SK-MEL-5 (cell line): ENCODE data around the gene SRSF8. TPM values are rescaled to one million over a fixed set of nuclear protein-coding genes. Genes with fewer than 3 reads are reported as not detected.

Experiments used
- DNase-seq: peaks from one replicate; pipeline ENCODE4 v3.0.0-alpha.2; 2016; ENCODE audit warnings: low read depth, low spot score
- in situ Hi-C: cut with HindIII; loops from 2 replicates; pipeline ENCODE4 v1.10.0; 2016; ENCODE audit warnings: low sequenced_read_pairs, high pct_unique_total_duplicates, low pct_unique_long_range_greater_than_20kb
- total RNA-seq: library from RNA; depleted of rRNA; stranded (reverse); fragments of >200 nt; shearing (Covaris generic); gene quantifications from 2 replicates; pipeline ENCODE4 v1.2.3, GENCODE V29; 2014

The SRSF8 gene
- total RNA-seq, 1 experiment from 2014 or later = 27.4 TPM

- DNase-seq = no peak
- in situ Hi-C loops = no loop called here
These were observed 7.7 kb upstream of the SRSF8 start for GRCh38 chr11:95059046-95059445.

- DNase-seq = peak; percentile 83
- in situ Hi-C loops = no loop called here
These were observed 1.4 kb upstream of the SRSF8 start for GRCh38 chr11:95065336-95065735.

DNA sequence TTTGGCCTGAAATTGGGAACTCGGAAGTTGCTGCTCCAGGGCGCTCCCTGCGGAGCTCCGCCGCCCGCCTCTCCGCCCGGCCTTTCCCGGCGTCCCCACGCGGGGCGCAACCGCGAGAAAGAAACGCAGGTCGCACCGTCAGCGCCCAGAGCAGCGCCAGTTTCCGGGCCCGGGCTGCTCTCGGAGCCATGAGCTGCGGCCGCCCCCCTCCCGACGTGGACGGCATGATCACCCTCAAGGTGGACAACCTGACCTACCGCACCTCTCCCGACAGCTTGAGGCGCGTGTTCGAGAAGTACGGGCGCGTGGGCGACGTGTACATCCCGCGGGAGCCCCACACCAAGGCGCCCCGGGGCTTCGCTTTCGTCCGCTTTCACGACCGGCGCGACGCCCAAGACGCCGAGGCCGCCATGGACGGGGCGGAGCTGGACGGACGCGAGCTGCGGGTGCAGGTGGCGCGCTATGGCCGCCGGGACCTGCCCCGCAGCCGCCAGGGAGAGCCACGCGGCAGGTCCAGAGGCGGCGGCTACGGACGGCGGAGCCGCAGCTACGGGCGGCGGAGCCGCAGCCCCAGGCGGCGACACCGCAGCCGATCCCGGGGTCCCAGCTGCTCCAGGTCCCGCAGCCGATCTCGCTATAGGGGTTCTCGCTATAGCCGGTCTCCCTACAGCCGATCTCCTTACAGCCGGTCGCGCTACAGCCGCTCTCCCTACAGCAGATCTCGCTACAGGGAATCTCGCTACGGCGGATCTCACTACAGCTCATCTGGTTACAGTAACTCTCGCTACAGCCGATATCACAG is 521 bp downstream of the SRSF8 start:
- in situ Hi-C loops = no loop called here
- peak; percentile 72 for DNase-seq

DNA sequence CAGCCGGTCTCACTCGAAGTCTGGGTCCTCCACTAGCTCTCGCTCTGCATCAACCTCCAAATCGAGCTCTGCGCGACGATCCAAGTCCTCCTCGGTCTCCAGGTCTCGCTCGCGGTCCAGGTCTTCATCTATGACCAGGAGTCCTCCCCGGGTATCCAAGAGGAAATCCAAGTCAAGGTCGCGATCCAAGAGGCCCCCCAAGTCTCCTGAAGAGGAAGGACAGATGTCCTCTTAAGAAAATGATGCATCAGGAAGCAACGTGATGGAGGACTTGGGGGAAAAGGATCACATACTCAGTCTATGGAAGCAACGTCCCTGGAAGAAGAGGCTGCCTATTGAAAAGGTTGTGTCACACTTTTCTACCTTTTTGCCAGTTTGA is 1.1 kb downstream of the SRSF8 start:
- in situ Hi-C loops = no loop called here
- no peak for DNase-seq

GRCh38 chr11:95068549-95068948 is 1.8 kb downstream of the SRSF8 start:
- in situ Hi-C loops = no loop called here
- DNase-seq = peak; percentile 94

DNA sequence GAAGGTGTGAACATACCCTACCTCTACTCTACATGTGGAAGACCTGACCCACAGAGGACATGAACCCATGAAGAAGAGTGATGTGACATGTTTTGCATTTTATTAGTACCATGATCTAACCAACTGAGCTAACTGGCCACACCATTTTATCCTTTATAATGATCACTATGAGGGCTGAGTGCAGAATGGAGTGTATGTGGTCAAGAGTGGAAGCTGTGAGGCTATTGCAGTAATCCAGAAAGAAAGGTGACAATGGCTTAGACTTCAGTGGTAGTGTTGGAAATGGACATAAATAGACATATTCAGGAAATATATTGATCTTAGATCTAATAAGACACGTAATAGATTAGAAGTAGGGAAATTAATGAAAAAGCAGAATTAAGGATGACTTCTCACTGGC is 3.8 kb downstream of the SRSF8 start:
- DNase-seq = no peak
- in situ Hi-C loops = no loop called here

- in situ Hi-C loops = no loop called here
- DNase-seq = no peak
These were observed 6.2 kb downstream of the SRSF8 start for GRCh38 chr11:95072948-95073347.

DNA sequence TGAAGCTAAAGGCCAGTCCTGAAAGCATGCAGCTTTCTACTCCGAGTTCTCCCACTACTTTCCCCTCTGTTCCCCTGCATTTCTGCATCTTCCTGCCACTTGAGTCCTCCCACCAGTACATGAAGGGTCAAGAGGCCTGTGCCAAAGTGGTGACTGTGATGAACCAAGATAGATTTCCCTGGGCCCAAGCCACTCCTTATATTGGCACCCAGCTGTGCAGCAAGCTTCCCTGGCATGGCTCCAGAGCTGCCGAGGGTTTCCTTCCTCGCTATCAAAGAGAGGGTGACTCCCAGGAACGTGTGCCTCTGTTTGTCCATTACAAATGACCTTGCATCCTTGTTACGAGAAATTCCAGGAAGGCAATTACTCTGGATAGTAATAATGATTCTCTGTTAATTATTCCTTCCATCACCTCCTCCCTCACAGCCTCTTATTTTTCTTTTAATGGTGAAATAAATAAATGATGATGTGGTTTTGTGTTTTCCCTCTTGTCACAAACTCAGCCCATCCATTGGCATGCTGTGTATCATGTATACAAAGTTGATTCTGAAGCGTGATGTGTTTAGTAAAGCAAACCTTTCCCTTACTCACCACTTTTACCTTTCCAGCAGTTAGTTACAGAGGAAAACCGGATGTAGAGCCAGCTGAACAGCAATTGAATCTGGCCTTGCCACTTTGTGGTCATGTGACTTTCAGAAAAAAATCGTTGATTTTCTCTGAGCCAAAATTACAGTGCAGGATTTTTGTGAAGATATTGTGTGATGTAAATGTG is 8.3 kb downstream of the SRSF8 start:
- in situ Hi-C loops = no loop called here
- DNase-seq = no peak

DNA sequence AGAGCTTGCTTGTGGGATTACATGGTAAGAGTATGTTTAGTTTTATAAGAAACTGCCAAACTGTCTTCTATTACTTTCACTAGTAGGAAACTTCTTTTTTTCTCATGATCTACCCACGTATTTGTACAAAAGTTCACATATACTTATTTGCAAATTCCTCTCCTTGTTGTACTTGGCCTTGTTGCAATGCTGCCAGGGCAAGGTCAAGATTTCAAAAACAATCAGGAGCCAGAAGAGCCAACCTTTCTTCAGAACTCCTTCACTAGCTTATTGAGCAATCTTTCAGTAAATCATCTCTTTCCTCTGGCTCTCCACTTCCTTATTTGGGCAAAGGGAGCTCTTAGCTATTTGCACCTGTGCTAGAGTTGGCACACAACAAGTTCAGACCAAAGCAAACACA is 9.7 kb downstream of the SRSF8 start:
- no peak for DNase-seq
- in situ Hi-C loops = no loop called here

DNA sequence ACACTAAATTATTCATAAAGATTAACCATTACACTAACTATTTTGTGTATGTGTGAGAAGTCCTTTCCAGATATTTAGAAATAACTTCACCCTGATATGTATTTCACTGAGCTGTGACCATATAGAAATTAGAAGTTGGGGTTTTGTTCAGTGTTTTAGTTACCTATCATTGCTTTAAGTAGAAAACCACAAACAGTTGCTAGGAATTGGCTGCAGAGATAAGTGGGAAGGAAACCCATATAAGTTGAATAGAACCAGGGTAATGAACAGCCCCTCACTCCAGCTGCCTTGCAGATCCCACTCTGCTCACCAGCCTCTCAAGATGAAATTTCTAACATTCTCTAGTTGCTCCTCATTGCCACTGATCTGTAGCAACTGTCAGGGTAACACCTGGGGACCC is 10.3 kb downstream of the SRSF8 start:
- no peak for DNase-seq
- in situ Hi-C loops = no loop called here

DNA sequence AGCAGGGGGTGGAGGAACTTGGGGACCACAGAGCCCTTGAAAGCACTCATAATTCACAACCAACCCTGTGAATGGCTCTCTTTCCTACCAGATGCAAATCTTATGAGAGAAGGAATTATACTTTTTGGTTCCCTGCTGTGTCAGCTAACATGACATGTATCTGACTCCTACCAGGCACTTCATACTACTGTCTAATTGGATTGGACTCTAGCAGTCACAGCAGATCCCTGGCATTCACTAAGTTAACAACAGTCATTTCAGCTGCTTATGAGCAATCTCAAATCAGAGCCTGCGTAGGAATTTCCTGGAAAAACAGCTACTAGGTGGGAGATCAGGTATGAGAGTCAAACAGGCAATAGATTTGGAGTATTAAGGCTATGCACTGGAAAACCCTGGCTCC is 11.8 kb downstream of the SRSF8 start:
- in situ Hi-C loops = no loop called here
- DNase-seq = no peak

GRCh38 chr11:95081010-95081409 is 14.3 kb downstream of the SRSF8 start:
- in situ Hi-C loops = no loop called here
- DNase-seq = no peak

DNA sequence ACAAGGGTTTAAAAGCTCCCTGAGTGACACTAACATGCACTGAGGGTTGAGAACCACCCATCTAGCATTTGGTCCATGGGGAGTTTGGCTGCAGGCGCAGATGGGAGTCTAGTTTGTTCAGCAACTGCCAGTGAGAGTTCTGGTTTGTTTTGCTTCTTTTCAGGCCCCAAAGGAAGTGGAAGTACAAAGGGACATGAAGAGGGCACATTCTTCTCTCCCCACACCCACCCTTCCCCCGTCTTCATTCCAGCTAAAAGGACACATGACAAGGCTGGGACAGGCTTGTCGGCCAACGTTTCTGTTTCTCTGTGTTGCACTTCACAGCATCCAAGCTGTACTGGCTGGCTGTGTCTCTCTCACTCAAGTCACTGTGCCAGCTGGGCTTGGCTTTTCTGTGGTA is 14.7 kb downstream of the SRSF8 start:
- in situ Hi-C loops = no loop called here
- no peak for DNase-seq

DNA sequence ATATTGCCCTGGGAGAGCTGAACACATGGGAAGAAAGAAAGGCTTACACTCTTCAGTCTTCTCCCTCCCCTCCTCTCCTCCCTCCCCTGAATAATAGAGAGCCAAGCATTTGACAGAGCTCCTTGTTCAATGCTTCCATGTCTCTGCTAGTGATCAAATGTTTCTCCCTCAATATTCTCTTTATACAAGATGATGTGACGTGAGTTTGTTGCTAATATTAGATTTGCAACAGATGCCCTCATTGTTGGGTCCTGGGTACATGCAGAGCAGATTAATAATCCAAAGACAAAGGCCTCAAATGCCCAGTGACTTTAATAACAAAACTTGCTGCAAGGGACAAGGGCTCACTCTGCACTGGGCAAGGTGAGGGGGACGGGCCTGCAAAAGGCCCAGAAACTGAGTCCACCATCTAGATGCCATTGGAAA is 15.9 kb downstream of the SRSF8 start:
- in situ Hi-C loops = no loop called here
- DNase-seq = peak; percentile 72

- no peak for DNase-seq
- in situ Hi-C loops = no loop called here
These were observed 17.8 kb downstream of the SRSF8 start for GRCh38 chr11:95084509-95084908.

GRCh38 chr11:95085117-95085816 is 18.5 kb downstream of the SRSF8 start:
- DNase-seq = no peak
- in situ Hi-C loops = no loop called here

DNA sequence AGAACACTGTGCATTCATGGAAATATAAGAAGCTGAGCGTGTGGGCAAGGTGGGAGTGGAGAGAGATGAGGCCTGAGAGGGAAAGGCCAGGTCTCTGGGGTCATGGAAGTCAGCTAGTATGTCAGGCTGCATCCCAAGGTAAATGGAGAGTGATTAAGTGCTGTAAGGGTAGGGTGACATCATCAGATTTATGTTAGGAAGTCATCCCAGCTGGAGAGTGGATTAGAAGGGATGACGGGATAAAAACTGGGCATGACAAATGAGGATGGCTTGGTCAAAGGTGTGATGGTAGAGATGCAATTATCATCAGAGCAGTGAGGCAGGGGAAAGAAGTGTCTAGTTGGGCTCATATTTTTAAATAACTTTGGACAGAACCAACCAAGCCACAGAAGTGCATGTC is 19.4 kb downstream of the SRSF8 start:
- in situ Hi-C loops = no loop called here

GRCh38 chr11:95086836-95087570 is 20.3 kb downstream of the SRSF8 start:
- DNase-seq = no peak
- in situ Hi-C loops = no loop called here

More for the DNA sequence above, 19.4 kb downstream of the SRSF8 start:
- DNase-seq = no peak
